Measurements from ENCODE around the gene HIPK4. TPM values are rescaled to one million over a fixed set of nuclear protein-coding genes. Genes with fewer than 3 reads are reported as not detected.
A peak's percentile ranks its signal among the peaks of the same experiment; 100 is the strongest.

The HIPK4 gene
- total and polyA plus RNA-seq, 2 of the 4 experiments (the other 2 are of a cell fraction), result 0.12 to 0.18 TPM

DNA sequence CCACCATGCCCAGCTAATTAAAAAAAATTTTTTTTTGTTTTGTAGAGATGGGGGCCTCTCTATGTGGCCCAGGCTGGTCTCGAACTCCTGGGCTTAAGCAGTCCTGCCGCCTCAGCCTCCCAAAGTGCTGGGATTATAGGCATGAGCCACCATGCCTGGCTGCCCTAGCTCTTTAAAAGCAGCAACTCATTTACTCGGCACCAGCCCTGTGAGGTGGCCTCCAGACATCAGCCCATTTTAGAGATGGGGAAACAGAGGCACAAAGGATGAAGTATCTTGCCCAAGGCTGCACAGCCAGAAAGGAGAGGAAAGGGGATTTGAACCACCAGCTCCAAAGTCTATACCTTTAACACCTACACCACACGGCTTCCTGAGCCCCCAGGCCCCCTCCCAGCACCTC is 22.9 kb upstream of the HIPK4 start:
- BruUV-seq (replicated peaks), result no TSS peak
- in situ Hi-C loops (cut with MboI; ENCODE audit: low sequenced_read_pairs) (no loop called here), dilution Hi-C loops (cut with HindIII; ENCODE audit: low sequenced_read_pairs, unreplicated experiment) (no loop called here), intact Hi-C loops (cut with micrococcal nuclease) (no loop called here)
- Histone ChIP-seq H3K27me3 (ENCODE audit: control insufficient read depth, insufficient read depth, low read length) (no peaks in the 10 kb centered on the region), H3K4me2 (ENCODE audit: low read depth, low read length) (no peak overlapping the region), H3K9me1 (ENCODE audit: insufficient read depth, low read length) (peaks cover 9% of the 10 kb centered on the region), H3K79me1 (ENCODE audit: low read depth in 1 of 2, low read length in 2 of 2) (no peaks in the 10 kb centered on the region), H3K4me1 (ENCODE audit: control insufficient read depth, insufficient read depth, low read length) (peaks cover 7% of the 10 kb centered on the region), H2AFZ (replicated peaks; ENCODE audit: low read length, poor library complexity) (no peak overlapping the region), H3K36me3 (ENCODE audit: control insufficient read depth, insufficient read depth, low read length) (no peaks in the 10 kb centered on the region), H3K27ac (ENCODE audit: insufficient read depth, low read length) (no peak overlapping the region), H2BK120ac (ENCODE audit: low read depth, low read length) (no peak overlapping the region), H3K14ac (replicated peaks; ENCODE audit: low read depth, low read length) (no peak overlapping the region), H3K9me3 (ENCODE audit: control insufficient read depth, insufficient read depth, low read length) (no peaks in the 10 kb centered on the region), H2BK15ac (ENCODE audit: low read depth, low read length) (no peak overlapping the region), H4K5ac (ENCODE audit: low read depth, low read length) (no peak overlapping the region), H2AK9ac (replicated peaks; ENCODE audit: low read depth, low read length, poor library complexity) (no peak overlapping the region), H2BK20ac (ENCODE audit: low read depth, low read length) (no peak overlapping the region), H2BK5ac (ENCODE audit: low read depth, low read length, poor library complexity, severe bottlenecking) (no peak overlapping the region), H3K4ac (ENCODE audit: low read depth, low read length) (no peak overlapping the region), H3K4me3 (ENCODE audit: insufficient read depth, low read depth, low read length) (no peak overlapping the region), H4K20me1 (ENCODE audit: insufficient read depth, low read length) (no peaks in the 10 kb centered on the region), H3K23ac (ENCODE audit: low read depth, low read length) (no peak overlapping the region), H3K56ac (ENCODE audit: extremely low read depth, insufficient read depth, low read length) (no peak overlapping the region), H3K9ac (ENCODE audit: low read depth, low read length) (no peak overlapping the region), H3K18ac (ENCODE audit: low read depth, low read length) (no peak overlapping the region), H4K8ac (ENCODE audit: low read depth in 2 of 2, low read length in 2 of 2) (no peak overlapping the region), H4K91ac (ENCODE audit: insufficient read depth, low read depth, low read length) (no peak overlapping the region), H2AK5ac (ENCODE audit: low read depth, low read length) (0 out of 2 replicates have a peak overlapping the region, but pooled peaks have one; percentile 6)
- WGBS, 2 experiments (ENCODE audit: extremely low coverage in 2 of 2, insufficient read length in 1 of 2), result 100% methylated on average over 1 of the region's 4 CpGs; no CpG with 5 or more reads in 1 of the 2 experiments
- CTCF ChIA-PET, result interaction anchor here (1.2 kb wide), 1 partner anchor 8 kb away, joined by 4 read pairs; no protein-coding TSS in a partner anchor
- DNase-seq (no peak), ATAC-seq (ENCODE audit: low read depth) (no peak)
- POLR2A ChIA-PET (ENCODE audit: unreplicated experiment), result no interaction called here
- no peak for TF ChIP-seq BHLHE40 (IDR thresholded peaks at IDR 0.05; ENCODE audit: low read depth, low read length)
- TF ChIP-seq CEBPB (IDR thresholded peaks at IDR 0.05; ENCODE audit: low read depth, low read length), result no peak
- TF ChIP-seq CHD1 (IDR thresholded peaks at IDR 0.05; ENCODE audit: low read depth, low read length), result no peak
- TF ChIP-seq, protein P1, sequence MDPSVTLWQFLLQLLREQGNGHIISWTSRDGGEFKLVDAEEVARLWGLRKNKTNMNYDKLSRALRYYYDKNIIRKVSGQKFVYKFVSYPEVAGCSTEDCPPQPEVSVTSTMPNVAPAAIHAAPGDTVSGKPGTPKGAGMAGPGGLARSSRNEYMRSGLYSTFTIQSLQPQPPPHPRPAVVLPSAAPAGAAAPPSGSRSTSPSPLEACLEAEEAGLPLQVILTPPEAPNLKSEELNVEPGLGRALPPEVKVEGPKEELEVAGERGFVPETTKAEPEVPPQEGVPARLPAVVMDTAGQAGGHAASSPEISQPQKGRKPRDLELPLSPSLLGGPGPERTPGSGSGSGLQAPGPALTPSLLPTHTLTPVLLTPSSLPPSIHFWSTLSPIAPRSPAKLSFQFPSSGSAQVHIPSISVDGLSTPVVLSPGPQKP (IDR thresholded peaks at IDR 0.05; ENCODE audit: borderline replicate concordance, low read depth, low read length), result no peak
- TF ChIP-seq FOS (IDR thresholded peaks at IDR 0.05; ENCODE audit: low read depth, low read length), result no peak
- no peak for TF ChIP-seq POLR2A (IDR thresholded peaks at IDR 0.05; ENCODE audit: low read depth, low read length)
- TF ChIP-seq, protein P2, sequence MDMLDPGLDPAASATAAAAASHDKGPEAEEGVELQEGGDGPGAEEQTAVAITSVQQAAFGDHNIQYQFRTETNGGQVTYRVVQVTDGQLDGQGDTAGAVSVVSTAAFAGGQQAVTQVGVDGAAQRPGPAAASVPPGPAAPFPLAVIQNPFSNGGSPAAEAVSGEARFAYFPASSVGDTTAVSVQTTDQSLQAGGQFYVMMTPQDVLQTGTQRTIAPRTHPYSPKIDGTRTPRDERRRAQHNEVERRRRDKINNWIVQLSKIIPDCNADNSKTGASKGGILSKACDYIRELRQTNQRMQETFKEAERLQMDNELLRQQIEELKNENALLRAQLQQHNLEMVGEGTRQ (IDR thresholded peaks at IDR 0.05; ENCODE audit: low read depth, low read length), result no peak
- TF ChIP-seq NFE2L2 (IDR thresholded peaks at IDR 0.05; ENCODE audit: low read depth, low read length), result no peak
- TF ChIP-seq SMC3 (IDR thresholded peaks at IDR 0.05; ENCODE audit: low read depth, low read length), result no peak
- no peak for TF ChIP-seq RCOR1 (IDR thresholded peaks at IDR 0.05; ENCODE audit: insufficient replicate concordance, low read length)
- TF ChIP-seq RAD21 (IDR thresholded peaks at IDR 0.05; ENCODE audit: low read length), result no peak

All from IMR-90 (cell line).